HepG2 (cell line): Measurements from ENCODE around the gene VASN. TPM values are rescaled to one million over a fixed set of nuclear protein-coding genes. Genes with fewer than 3 reads are reported as not detected.
A peak's percentile ranks its signal among the peaks of the same experiment; 100 is the strongest.

Experiments used
- CEBPB ChIP-seq: IDR thresholded peaks from 2 replicates; pipeline ENCODE4 v1.6.1; 2011; ENCODE audit warnings: low read depth, low read length, improper control_type of control experiment, borderline replicate concordance
- ELF4 ChIP-seq: sonication (generic); formaldehyde crosslinking; IDR thresholded peaks from 2 replicates; pipeline ENCODE4 v1.5.0; 2020; ENCODE audit warnings: missing genetic modification reagents, mild to moderate bottlenecking, moderate library complexity, borderline replicate concordance
- ETV6 ChIP-seq: sonication (generic); formaldehyde crosslinking; conservative IDR thresholded peaks from 2 replicates; pipeline ENCODE4 v1.4.0; 2020; ENCODE audit warnings: missing genetic modification reagents
- MXD1 ChIP-seq: sonication (generic); formaldehyde crosslinking; IDR thresholded peaks from 2 replicates; pipeline ENCODE4 v1.4.0; 2020; ENCODE audit warnings: mild to moderate bottlenecking, missing genetic modification reagents
- MXI1 ChIP-seq: IDR thresholded peaks from 3 replicates; pipeline ENCODE4 v1.6.1; 2012; ENCODE audit warnings: low read depth, low read length, inconsistent platforms, borderline replicate concordance
- POLR2A ChIP-seq, 2 experiments: IDR thresholded peaks; 2 replicates each; pipeline ENCODE4 v1.6.1; 2011; ENCODE audit warnings: low read depth in 2 of 2, low read length in 2 of 2, mild to moderate bottlenecking in 1 of 2, moderate library complexity in 1 of 2; ENCODE audit not compliant: insufficient read depth in 1 of 2
- RORA ChIP-seq: sonication (generic); formaldehyde crosslinking; IDR thresholded peaks from 2 replicates; pipeline ENCODE4 v1.5.0; 2020; ENCODE audit warnings: mild to moderate bottlenecking, missing genetic modification reagents, moderate library complexity
- TCF12 ChIP-seq, 2 experiments: fragments of 450-650 bp in 1 of 2; sonication (generic) in 1 of 2; formaldehyde crosslinking in 1 of 2; IDR thresholded peaks; 2 replicates each; pipeline versions ENCODE4 v1.6.1 to v1.8.0; 2017 to 2022; ENCODE audit warnings: antibody characterized with exemption in 1 of 2, mild to moderate bottlenecking in 1 of 2, missing genetic modification reagents in 1 of 2, moderate library complexity in 1 of 2
- YY1 ChIP-seq: IDR thresholded peaks from 2 replicates; pipeline ENCODE4 v1.6.1; 2011; ENCODE audit warnings: low read length, low read depth, moderate library complexity, mild to moderate bottlenecking; ENCODE audit not compliant: insufficient read depth, insufficient replicate concordance
- ZBTB20 ChIP-seq: sonication (generic); formaldehyde crosslinking; IDR thresholded peaks from 2 replicates; pipeline ENCODE4 v1.8.1; 2023; ENCODE audit warnings: missing genetic modification reagents, low read depth, mild to moderate bottlenecking, borderline replicate concordance
- ZNF121 ChIP-seq: sonication (generic); formaldehyde crosslinking; IDR thresholded peaks from 2 replicates; pipeline ENCODE4 v1.5.0; 2020; ENCODE audit warnings: mild to moderate bottlenecking, missing genetic modification reagents
- ZNF549 ChIP-seq: sonication (generic); formaldehyde crosslinking; IDR thresholded peaks from 2 replicates; pipeline ENCODE4 v1.5.0; 2020; ENCODE audit warnings: missing genetic modification reagents
- polyA plus RNA-seq, 8 experiments: library from polyadenylated mRNA; depleted of rRNA in 3 of 8; stranded (reverse) in 7 of 8; unstranded in 1 of 8; fragments of >200 nt; fragmentation: Illumina TruSeq in 4 of 8; extraction: Trizol in 4 of 8; gene quantifications; 2 replicates each; pipeline versions ENCODE4 v1.2.1 to v1.2.3, GENCODE V29; 2011 to 2016; ENCODE audit warnings: low read depth in 4 of 8, missing spikeins in 1 of 8, mixed read lengths in 1 of 8; ENCODE audit not compliant: insufficient read depth in 1 of 8
- total RNA-seq, 5 experiments: library from RNA; depleted of rRNA; stranded (reverse); fragments of >200 nt; fragmentation: Illumina TruSeq; extraction: Trizol; gene quantifications; 2 replicates each; pipeline ENCODE4 v1.2.3, GENCODE V29; 2016; ENCODE audit warnings: low read depth in 1 of 5
- TF ChIP-seq, protein P1 (sequence below): sonication (generic); formaldehyde crosslinking; IDR thresholded peaks from 2 replicates; pipeline ENCODE4 v1.8.0; 2022; ENCODE audit warnings: mild to moderate bottlenecking, missing genetic modification reagents, moderate library complexity
- TF ChIP-seq, protein P2 (sequence below): sonication (generic); formaldehyde crosslinking; IDR thresholded peaks from 2 replicates; pipeline ENCODE4 v1.8.1; 2023; ENCODE audit warnings: mild to moderate bottlenecking, missing genetic modification reagents
- TF ChIP-seq, protein P3 (sequence below): fragments of 450-650 bp; IDR thresholded peaks from 2 replicates; pipeline ENCODE4 v1.6.1; 2016
- TF ChIP-seq, protein P4 (sequence below): sonication (generic); formaldehyde crosslinking; IDR thresholded peaks from 2 replicates; pipeline ENCODE4 v1.5.0; 2020; ENCODE audit warnings: mild to moderate bottlenecking, missing genetic modification reagents, borderline replicate concordance
- TF ChIP-seq, protein P5 (sequence below): sonication (generic); formaldehyde crosslinking; IDR thresholded peaks from 2 replicates; pipeline ENCODE4 v1.5.0; 2020; ENCODE audit warnings: missing genetic modification reagents, mild to moderate bottlenecking, borderline replicate concordance

The VASN gene
- total and polyA plus RNA-seq, 2 of the 13 experiments (the other 11 are each of a cell fraction or from before 2014, with no cell fraction given), result 8.4 to 18.2 TPM

GRCh38 chr16:4402439-4403132, 30.9 kb downstream of the VASN start (continued):
- TF ChIP-seq, protein P1, sequence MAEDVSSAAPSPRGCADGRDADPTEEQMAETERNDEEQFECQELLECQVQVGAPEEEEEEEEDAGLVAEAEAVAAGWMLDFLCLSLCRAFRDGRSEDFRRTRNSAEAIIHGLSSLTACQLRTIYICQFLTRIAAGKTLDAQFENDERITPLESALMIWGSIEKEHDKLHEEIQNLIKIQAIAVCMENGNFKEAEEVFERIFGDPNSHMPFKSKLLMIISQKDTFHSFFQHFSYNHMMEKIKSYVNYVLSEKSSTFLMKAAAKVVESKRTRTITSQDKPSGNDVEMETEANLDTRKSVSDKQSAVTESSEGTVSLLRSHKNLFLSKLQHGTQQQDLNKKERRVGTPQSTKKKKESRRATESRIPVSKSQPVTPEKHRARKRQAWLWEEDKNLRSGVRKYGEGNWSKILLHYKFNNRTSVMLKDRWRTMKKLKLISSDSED (CRISPR knock-in tag), result no peak
- TF ChIP-seq ZNF549 (CRISPR knock-in tag), result no peak
- TF ChIP-seq CEBPB, result no peak
- TF ChIP-seq MXD1 (CRISPR knock-in tag), result peak; percentile 49; the same call in 1 of the 2 replicates
- TF ChIP-seq, protein P2, sequence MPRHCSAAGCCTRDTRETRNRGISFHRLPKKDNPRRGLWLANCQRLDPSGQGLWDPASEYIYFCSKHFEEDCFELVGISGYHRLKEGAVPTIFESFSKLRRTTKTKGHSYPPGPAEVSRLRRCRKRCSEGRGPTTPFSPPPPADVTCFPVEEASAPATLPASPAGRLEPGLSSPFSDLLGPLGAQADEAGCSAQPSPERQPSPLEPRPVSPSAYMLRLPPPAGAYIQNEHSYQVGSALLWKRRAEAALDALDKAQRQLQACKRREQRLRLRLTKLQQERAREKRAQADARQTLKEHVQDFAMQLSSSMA (CRISPR knock-in tag), result no peak
- TF ChIP-seq RORA (CRISPR knock-in tag), result no peak
- peak; percentile 46; the same call in 1 of the 2 replicates for TF ChIP-seq ZBTB20 (CRISPR knock-in tag)
- no peak for TF ChIP-seq ETV6 (CRISPR knock-in tag)
- no peak for TF ChIP-seq ZNF121 (CRISPR knock-in tag)
- peak; percentile 43; the same call in 1 of the 3 replicates for TF ChIP-seq MXI1
- no peak for TF ChIP-seq POLR2A (IDR thresholded peaks at IDR 0.05; ENCODE audit: insufficient read depth in 1 of 2, low read depth in 2 of 2, low read length in 2 of 2)
- no peak for TF ChIP-seq ELF4 (CRISPR knock-in tag)
- TF ChIP-seq, protein P3, sequence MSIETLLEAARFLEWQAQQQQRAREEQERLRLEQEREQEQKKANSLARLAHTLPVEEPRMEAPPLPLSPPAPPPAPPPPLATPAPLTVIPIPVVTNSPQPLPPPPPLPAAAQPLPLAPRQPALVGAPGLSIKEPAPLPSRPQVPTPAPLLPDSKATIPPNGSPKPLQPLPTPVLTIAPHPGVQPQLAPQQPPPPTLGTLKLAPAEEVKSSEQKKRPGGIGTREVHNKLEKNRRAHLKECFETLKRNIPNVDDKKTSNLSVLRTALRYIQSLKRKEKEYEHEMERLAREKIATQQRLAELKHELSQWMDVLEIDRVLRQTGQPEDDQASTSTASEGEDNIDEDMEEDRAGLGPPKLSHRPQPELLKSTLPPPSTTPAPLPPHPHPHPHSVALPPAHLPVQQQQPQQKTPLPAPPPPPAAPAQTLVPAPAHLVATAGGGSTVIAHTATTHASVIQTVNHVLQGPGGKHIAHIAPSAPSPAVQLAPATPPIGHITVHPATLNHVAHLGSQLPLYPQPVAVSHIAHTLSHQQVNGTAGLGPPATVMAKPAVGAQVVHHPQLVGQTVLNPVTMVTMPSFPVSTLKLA, result no peak
- no peak for TF ChIP-seq TCF12 (IDR thresholded peaks at IDR 0.05)
- no peak for TF ChIP-seq TCF12 (CRISPR knock-in tag; IDR thresholded peaks at IDR 0.05)
- TF ChIP-seq, protein P4, sequence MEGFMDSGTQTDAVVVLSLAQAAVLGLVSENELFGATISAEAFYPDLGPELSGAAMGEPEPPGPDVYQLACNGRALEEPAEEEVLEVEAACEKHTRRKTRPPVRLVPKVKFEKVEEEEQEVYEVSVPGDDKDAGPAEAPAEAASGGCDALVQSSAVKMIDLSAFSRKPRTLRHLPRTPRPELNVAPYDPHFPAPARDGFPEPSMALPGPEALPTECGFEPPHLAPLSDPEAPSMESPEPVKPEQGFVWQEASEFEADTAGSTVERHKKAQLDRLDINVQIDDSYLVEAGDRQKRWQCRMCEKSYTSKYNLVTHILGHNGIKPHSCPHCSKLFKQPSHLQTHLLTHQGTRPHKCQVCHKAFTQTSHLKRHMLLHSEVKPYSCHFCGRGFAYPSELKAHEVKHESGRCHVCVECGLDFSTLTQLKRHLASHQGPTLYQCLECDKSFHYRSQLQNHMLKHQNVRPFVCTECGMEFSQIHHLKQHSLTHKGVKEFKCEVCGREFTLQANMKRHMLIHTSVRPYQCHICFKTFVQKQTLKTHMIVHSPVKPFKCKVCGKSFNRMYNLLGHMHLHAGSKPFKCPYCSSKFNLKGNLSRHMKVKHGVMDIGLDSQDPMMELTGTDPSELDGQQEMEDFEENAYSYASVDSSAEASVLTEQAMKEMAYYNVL, result no peak
- TF ChIP-seq, protein P5, sequence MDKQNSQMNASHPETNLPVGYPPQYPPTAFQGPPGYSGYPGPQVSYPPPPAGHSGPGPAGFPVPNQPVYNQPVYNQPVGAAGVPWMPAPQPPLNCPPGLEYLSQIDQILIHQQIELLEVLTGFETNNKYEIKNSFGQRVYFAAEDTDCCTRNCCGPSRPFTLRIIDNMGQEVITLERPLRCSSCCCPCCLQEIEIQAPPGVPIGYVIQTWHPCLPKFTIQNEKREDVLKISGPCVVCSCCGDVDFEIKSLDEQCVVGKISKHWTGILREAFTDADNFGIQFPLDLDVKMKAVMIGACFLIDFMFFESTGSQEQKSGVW (CRISPR knock-in tag), result no peak
- TF ChIP-seq YY1, result peak; percentile 32
